ENCODE results near the gene ZNF432.

The ZNF432 gene

GRCh38 chr19:52007806-52008557 is 40.7 kb downstream of the ZNF432 start, which contains the start of gene ZNF615:
Gene ZNF615 (minus strand): TSS chr19:52008211. CDS start chr19:52003711, 4,500 bp downstream.
- peak; percentile 83 for DNase-seq (ENCODE audit: low read depth)

GRCh38 chr19:52007451-52007805 is 41.2 kb downstream of the ZNF432 start:
- no peak for DNase-seq (ENCODE audit: low read depth)

DNA sequence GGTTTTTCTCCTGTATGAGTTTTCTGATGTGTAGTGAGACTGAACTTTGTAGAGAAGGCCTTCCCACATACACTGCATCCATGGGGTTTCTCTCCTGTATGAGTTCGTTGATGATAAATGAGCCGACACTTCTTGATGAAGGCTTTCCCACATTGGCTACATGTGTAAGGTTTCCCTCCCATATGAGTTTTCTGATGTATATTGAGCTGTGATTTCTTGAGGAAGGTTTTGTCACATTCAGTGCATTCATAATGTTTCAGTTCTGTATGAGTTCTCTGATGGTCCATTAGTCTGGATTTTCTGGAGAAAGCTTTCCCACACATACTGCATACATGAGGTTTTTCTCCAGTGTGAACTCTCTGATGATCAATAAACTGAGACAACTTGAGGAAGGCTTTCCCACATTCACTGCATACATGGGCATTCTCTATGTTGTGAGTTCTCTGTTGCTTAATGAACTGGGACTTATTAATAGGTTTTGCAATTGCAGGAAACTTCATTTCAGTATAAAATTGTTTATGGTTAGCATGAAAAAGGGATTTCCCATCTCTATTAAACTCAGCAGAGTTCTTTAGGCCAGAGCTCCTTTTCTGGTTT is 54.5 kb downstream of the ZNF432 start:
- DNase-seq (ENCODE audit: low read depth): no peak

DNA sequence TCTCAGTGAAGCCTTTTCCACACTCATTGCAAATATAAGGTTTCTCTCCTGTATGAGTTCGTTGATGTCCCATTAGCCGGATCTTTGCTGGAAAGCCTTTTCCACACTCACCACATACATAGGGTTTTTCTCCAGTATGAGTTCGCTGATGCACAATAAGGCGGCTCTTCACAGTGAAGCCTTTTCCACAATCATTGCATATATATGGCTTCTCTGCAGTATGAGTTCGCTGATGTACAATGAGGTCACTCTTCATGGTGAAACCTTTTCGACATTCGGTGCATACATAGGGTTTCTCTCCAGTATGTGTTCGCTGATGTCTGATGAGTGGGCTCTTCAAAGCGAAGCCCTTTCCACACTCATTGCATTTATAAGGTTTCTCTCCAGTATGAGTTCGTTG is 55.2 kb downstream of the ZNF432 start:
- no peak for DNase-seq (ENCODE audit: low read depth)

DNA sequence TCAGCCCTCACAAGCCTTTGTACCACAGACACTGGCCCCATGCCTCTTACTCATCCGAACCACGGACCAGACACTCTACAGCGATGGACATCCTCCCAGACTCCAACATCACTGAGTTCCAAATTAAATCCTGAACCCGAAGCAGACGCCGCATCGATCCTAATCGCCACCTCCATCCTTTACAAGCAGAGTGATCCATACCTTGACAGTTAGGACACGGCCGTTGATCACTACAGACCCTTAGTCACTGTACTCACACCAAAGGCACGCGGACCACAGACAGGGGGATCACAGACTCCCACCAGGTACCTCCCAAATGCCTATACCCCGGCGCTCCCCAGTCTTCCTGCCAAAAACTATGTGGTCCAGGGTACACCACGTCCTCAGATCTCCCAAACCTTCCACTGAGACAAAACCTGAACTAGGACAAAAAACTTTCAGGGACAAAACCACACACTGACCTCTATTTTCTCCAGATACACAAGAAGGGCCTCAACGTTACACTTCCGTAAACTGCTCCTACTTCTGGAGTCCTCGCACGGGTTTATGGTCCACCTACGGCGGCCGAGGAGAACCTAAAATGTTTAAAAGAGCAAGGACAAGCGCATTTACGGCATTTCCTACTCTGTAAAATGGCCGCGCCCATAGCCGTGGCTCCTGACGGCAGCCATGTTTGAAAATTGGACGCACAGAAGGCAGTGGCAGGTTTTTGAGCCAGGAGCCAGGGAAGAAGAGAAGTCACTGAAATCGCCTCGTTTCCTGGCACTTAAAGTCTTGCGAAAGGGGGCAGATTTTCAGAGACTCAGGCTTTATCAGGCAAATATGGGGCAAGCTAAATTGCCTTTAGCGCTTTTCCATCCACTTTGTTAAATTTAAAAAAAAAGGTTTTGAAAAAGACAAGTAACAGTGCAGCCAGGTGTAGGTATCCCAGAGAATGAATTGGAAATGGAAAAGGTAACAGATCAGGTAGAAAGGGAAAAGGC is 62.0 kb downstream of the ZNF432 start, which contains the start of gene ZNF350:
ZNF350 (minus strand) TSS at position 532 of the 983 bp plus-strand sequence. CDS start 12,480 bp downstream, outside the sequence.
- peak; percentile 76 for DNase-seq (ENCODE audit: low read depth)

DNA sequence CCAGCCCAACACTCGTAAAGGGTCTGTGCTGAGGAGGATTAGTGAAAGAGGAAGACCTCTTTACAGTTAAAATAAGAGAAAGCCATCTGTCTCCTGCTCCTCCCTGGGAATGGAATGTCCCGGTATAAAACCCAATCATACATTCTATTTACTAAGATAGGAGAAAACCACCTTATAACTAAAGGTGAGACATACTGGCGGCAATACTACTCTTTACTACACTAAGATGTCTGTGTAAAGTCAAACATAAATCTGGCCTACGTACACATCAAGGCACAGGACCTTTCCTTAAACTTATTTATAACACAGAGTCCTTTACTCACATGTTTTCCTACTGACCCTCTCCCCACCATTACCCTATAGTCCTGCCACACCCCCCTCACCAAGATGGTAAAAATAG is 65.3 kb downstream of the ZNF432 start:
- no peak for DNase-seq (ENCODE audit: low read depth)

Measured in stimulated activated CD8-positive, alpha-beta memory T cell treated with anti-CD3 and anti-CD28 coated beads, Interleukin-4, amount 100 ng/mL, for 24 hours (primary cell).